Ishikawa (cell line): ENCODE measurements around the gene RAET1L.

ENCODE experiments used
- CEBPB ChIP-seq: IDR thresholded peaks from 2 replicates; pipeline ENCODE4 v1.6.1; 2012
- CREB1 ChIP-seq: IDR thresholded peaks from 2 replicates; pipeline ENCODE4 v1.6.1; 2012; ENCODE audit warnings: low read depth
- EGR1 ChIP-seq: IDR thresholded peaks from 2 replicates; pipeline ENCODE4 v1.6.1; 2012
- EP300 ChIP-seq: IDR thresholded peaks from 2 replicates; pipeline ENCODE4 v1.6.1; 2012; ENCODE audit warnings: borderline replicate concordance
- FOXM1 ChIP-seq: IDR thresholded peaks from 2 replicates; pipeline ENCODE4 v1.6.1; 2012; ENCODE audit warnings: low read depth, borderline replicate concordance
- MAX ChIP-seq: IDR thresholded peaks from 2 replicates; pipeline ENCODE4 v1.6.1; 2012
- NFIC ChIP-seq: IDR thresholded peaks from 2 replicates; pipeline ENCODE4 v1.6.1; 2012
- RAD21 ChIP-seq: IDR thresholded peaks from 2 replicates; pipeline ENCODE4 v1.6.1; 2012; ENCODE audit warnings: low read depth
- REST ChIP-seq: IDR thresholded peaks from 2 replicates; pipeline ENCODE4 v1.6.1; 2012; ENCODE audit warnings: low read depth, mild to moderate bottlenecking
- TAF1 ChIP-seq: IDR thresholded peaks from 2 replicates; pipeline ENCODE4 v1.6.1; 2012; ENCODE audit warnings: low read depth, mild to moderate bottlenecking
- TCF12 ChIP-seq: IDR thresholded peaks from 2 replicates; pipeline ENCODE4 v1.6.1; 2012; ENCODE audit warnings: low read depth
- TEAD4 ChIP-seq: IDR thresholded peaks from 2 replicates; pipeline ENCODE4 v1.6.1; 2012
- USF1 ChIP-seq: IDR thresholded peaks from 2 replicates; pipeline ENCODE4 v1.6.1; 2012
- YY1 ChIP-seq: IDR thresholded peaks from 2 replicates; pipeline ENCODE4 v1.6.1; 2012; ENCODE audit warnings: low read depth
- ZBTB7A ChIP-seq: IDR thresholded peaks from 2 replicates; pipeline ENCODE4 v1.6.1; 2012; ENCODE audit warnings: low read depth

The RAET1L gene

GRCh38 chr6:150002710-150003109 is 22.6 kb downstream of the RAET1L start:
- TF ChIP-seq CEBPB: no peak
- no peak for TF ChIP-seq TCF12
- no peak for TF ChIP-seq EP300

GRCh38 chr6:150001295-150002008 is 23.9 kb downstream of the RAET1L start:
- TF ChIP-seq FOXM1 (no peak), RAD21 (no peak), TEAD4 (no peak), REST (no peak), TAF1 (no peak), CEBPB (no peak), YY1 (no peak), ZBTB7A (no peak), EGR1 (no peak), MAX (no peak), EP300 (no peak), USF1 (no peak), NFIC (no peak), CREB1 (no peak), TCF12 (no peak)

- TF ChIP-seq RAD21: no peak
Measured at GRCh38 chr6:149999636-150000035, 25.7 kb downstream of the RAET1L start.

GRCh38 chr6:149995971-149996370 is 29.4 kb downstream of the RAET1L start:
- no peak for TF ChIP-seq EGR1
- no peak for TF ChIP-seq REST
- TF ChIP-seq FOXM1: no peak
- TF ChIP-seq ZBTB7A: no peak
- no peak for TF ChIP-seq YY1
- TF ChIP-seq CREB1: no peak
- TF ChIP-seq NFIC: no peak
- no peak for TF ChIP-seq TEAD4
- TF ChIP-seq EP300: no peak
- no peak for TF ChIP-seq USF1
- TF ChIP-seq TCF12: no peak
- no peak for TF ChIP-seq MAX
- TF ChIP-seq RAD21: no peak
- TF ChIP-seq CEBPB: no peak
- TF ChIP-seq TAF1: no peak

- no peak for TF ChIP-seq TCF12
- no peak for TF ChIP-seq USF1
- no peak for TF ChIP-seq MAX
- TF ChIP-seq RAD21: no peak
- TF ChIP-seq REST: no peak
- no peak for TF ChIP-seq EGR1
- TF ChIP-seq TEAD4: no peak
- no peak for TF ChIP-seq FOXM1
- no peak for TF ChIP-seq ZBTB7A
- no peak for TF ChIP-seq EP300
- no peak for TF ChIP-seq TAF1
- TF ChIP-seq YY1: no peak
- TF ChIP-seq CREB1: no peak
Measured at GRCh38 chr6:149995235-149995750, 30.0 kb downstream of the RAET1L start.
